ENCODE data around the gene CREBZF. TPM values are rescaled to one million over a fixed set of nuclear protein-coding genes. Genes with fewer than 3 reads are reported as not detected.
"Not testable (repeated sequence)": the region's sequence is repeated elsewhere in the genome, so short reads cannot be mapped to it uniquely, and the experiment has no call there.

Gene CREBZF
- total and polyA plus RNA-seq, 2 experiments from 2014 or later, result 15.0 to 27.6 TPM

GRCh38 chr11:85661972-85662664 lies 2.8 kb downstream of the CREBZF start:
- H3K4me2 ChIP-seq (ENCODE audit: unreplicated experiment), result peak overlapping the region; percentile 96
- peak overlapping the region; percentile 99 for H3K9ac ChIP-seq
- H3K4me1 ChIP-seq (ENCODE audit: insufficient read depth), result peaks cover 43% of the 10 kb centered on the region
- peaks cover 31% of the 10 kb centered on the region for H3F3A ChIP-seq (ENCODE audit: insufficient read depth)
- TF ChIP-seq EZH2phosphoT487 (IDR thresholded peaks at IDR 0.05; ENCODE audit: insufficient read depth, low read depth) (no peak), EZH2 (IDR thresholded peaks at IDR 0.05; ENCODE audit: insufficient read depth, poor library complexity, severe bottlenecking) (no peak)
- peak overlapping the region; percentile 87 for H3K4me3 ChIP-seq
- no peaks in the 10 kb centered on the region for H3K9me2 ChIP-seq (ENCODE audit: insufficient read depth)
- in situ Hi-C loops (cut with MboI), result no loop called here
- peaks cover 43% of the 10 kb centered on the region for H3K36me3 ChIP-seq (ENCODE audit: low read depth)
- 2 to 3% methylated on average over 4 of the region's 4 CpGs for WGBS, 2 experiments (ENCODE audit: low coverage in 1 of 2, low lambda C conversion rate in 2 of 2, missing lambda C conversion rate in 2 of 2)
- no peaks in the 10 kb centered on the region for H3K27me3 ChIP-seq (replicated peaks; ENCODE audit: insufficient read depth)
- H3K9me3 ChIP-seq (ENCODE audit: low read depth), result no peaks in the 10 kb centered on the region
- DNase-seq, result peak; percentile 60
- H3K27ac ChIP-seq, result peak overlapping the region; percentile 99
- peaks cover 16% of the 10 kb centered on the region; the same call in 1 of the 2 replicates for H4K20me1 ChIP-seq (ENCODE audit: insufficient read depth)
- H2AFZ ChIP-seq, result no peak overlapping the region
- H3K79me2 ChIP-seq (ENCODE audit: insufficient read depth), result peaks cover 77% of the 10 kb centered on the region

DNA sequence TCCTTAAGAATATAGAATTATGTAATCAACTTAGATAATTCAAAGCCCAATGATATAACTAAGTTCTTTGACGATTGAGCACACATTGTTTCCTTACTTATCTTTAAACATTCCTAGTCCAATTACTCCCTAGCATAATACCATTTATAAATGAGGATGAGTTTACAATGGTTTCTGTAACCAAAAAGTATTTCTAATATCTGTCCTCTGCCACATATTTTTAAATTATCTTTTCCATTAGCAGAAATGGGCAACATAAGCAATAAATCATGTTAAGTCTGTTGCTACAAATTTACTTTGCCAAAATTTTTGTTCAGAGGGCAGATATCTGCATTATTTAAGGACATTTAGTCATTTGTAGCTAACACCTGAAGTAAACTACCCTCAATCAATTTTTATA lies 6.7 kb downstream of the CREBZF start:
- no peak for DNase-seq
- Histone ChIP-seq H3K36me3 (ENCODE audit: low read depth) (peaks cover 68% of the 10 kb centered on the region), H3K9ac (no peak overlapping the region), H3K27ac (no peak overlapping the region), H3K9me3 (ENCODE audit: low read depth) (no peaks in the 10 kb centered on the region), H3F3A (ENCODE audit: insufficient read depth) (peaks cover 63% of the 10 kb centered on the region), H3K4me2 (ENCODE audit: unreplicated experiment) (no peak overlapping the region), H3K4me3 (no peak overlapping the region), H4K20me1 (ENCODE audit: insufficient read depth) (peaks cover 14% of the 10 kb centered on the region; the same call in 1 of the 2 replicates), H2AFZ (no peak overlapping the region), H3K9me2 (ENCODE audit: insufficient read depth) (no peaks in the 10 kb centered on the region), H3K27me3 (replicated peaks; ENCODE audit: insufficient read depth) (no peaks in the 10 kb centered on the region), H3K79me2 (ENCODE audit: insufficient read depth) (peaks cover 98% of the 10 kb centered on the region), H3K4me1 (ENCODE audit: insufficient read depth) (peaks cover 43% of the 10 kb centered on the region)
- WGBS, 2 experiments (ENCODE audit: low coverage in 1 of 2, low lambda C conversion rate in 2 of 2, missing lambda C conversion rate in 2 of 2), result 87 to 91% methylated on average over 1 of the region's 1 CpG
- in situ Hi-C loops (cut with MboI), result no loop called here
- TF ChIP-seq EZH2phosphoT487 (IDR thresholded peaks at IDR 0.05; ENCODE audit: insufficient read depth, low read depth) (no peak), EZH2 (IDR thresholded peaks at IDR 0.05; ENCODE audit: insufficient read depth, poor library complexity, severe bottlenecking) (no peak)

DNA sequence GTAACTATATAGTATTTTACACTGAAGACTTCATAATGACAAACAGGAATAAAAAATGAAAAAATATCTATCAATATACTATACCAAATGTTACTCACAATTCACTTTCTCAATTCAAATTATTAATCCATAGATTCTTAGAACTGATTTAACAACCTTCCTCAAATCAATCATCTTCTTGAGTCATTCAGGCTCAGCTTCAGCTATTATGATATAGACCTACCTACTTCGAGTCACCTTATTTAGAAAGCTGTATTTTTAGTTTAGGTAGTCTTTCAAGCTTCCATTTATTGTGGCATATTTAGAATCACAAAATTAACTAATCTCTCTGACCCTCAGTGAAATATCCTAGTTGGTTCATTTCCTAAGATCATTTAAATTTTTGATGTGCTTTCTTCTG lies 8.2 kb downstream of the CREBZF start:
- TF ChIP-seq EZH2 (IDR thresholded peaks at IDR 0.05; ENCODE audit: insufficient read depth, poor library complexity, severe bottlenecking), result no peak
- TF ChIP-seq EZH2phosphoT487 (IDR thresholded peaks at IDR 0.05; ENCODE audit: insufficient read depth, low read depth), result no peak
- no peak for DNase-seq
- Histone ChIP-seq H3K9ac (no peak overlapping the region), H3K9me2 (ENCODE audit: insufficient read depth) (no peaks in the 10 kb centered on the region), H3K27me3 (replicated peaks; ENCODE audit: insufficient read depth) (no peaks in the 10 kb centered on the region), H2AFZ (no peak overlapping the region), H3K9me3 (ENCODE audit: low read depth) (no peaks in the 10 kb centered on the region), H3K27ac (no peak overlapping the region), H4K20me1 (ENCODE audit: insufficient read depth) (peaks cover 9% of the 10 kb centered on the region; the same call in 1 of the 2 replicates), H3K36me3 (ENCODE audit: low read depth) (peaks cover 71% of the 10 kb centered on the region), H3K79me2 (ENCODE audit: insufficient read depth) (peaks cover 88% of the 10 kb centered on the region), H3F3A (ENCODE audit: insufficient read depth) (peaks cover 73% of the 10 kb centered on the region), H3K4me1 (ENCODE audit: insufficient read depth) (peaks cover 41% of the 10 kb centered on the region), H3K4me2 (ENCODE audit: unreplicated experiment) (no peak overlapping the region), H3K4me3 (no peak overlapping the region)
- 95 to 97% methylated on average over 1 of the region's 1 CpG for WGBS, 2 experiments (ENCODE audit: low coverage in 1 of 2, low lambda C conversion rate in 2 of 2, missing lambda C conversion rate in 2 of 2)
- in situ Hi-C loops (cut with MboI), result no loop called here

GRCh38 chr11:85654343-85654742 lies 10.6 kb downstream of the CREBZF start:
- H4K20me1 ChIP-seq (ENCODE audit: insufficient read depth); H3K9me2 ChIP-seq (ENCODE audit: insufficient read depth); H3K4me3 ChIP-seq; H2AFZ ChIP-seq; H3K27ac ChIP-seq; H3K27me3 ChIP-seq (replicated peaks; ENCODE audit: insufficient read depth); H3K9me3 ChIP-seq (ENCODE audit: low read depth); H3K9ac ChIP-seq; DNase-seq; H3K4me2 ChIP-seq (ENCODE audit: unreplicated experiment); in situ Hi-C loops (cut with MboI): not testable (repeated sequence)
- Histone ChIP-seq H3F3A (ENCODE audit: insufficient read depth) (peaks cover 82% of the 10 kb centered on the region), H3K79me2 (ENCODE audit: insufficient read depth) (peaks cover 83% of the 10 kb centered on the region), H3K36me3 (ENCODE audit: low read depth) (peaks cover 49% of the 10 kb centered on the region), H3K4me1 (ENCODE audit: insufficient read depth) (peaks cover 23% of the 10 kb centered on the region)
- WGBS, 2 experiments (ENCODE audit: low coverage in 1 of 2, low lambda C conversion rate in 2 of 2, missing lambda C conversion rate in 2 of 2), result 95% methylated on average over 4 of the region's 4 CpGs

Measured in GM23248 (cell line).